Measurements from ENCODE around the gene GPR34. TPM values are rescaled to one million over a fixed set of nuclear protein-coding genes. Genes with fewer than 3 reads are reported as not detected.

The GPR34 gene
- total RNA-seq, 2 donors from 2014 or later, result 3.8 to 8.5 TPM

GRCh38 chrX:41730081-41730480, 41.3 kb downstream of the GPR34 start:
- Histone ChIP-seq H3K36me3 (no peaks in the 10 kb centered on the region), H3K9me3 (no peaks in the 10 kb centered on the region), H3K4me1 (no peaks in the 10 kb centered on the region), H3K27ac (no peak overlapping the region), H3K4me3 (no peak overlapping the region), H3K27me3 (no peaks in the 10 kb centered on the region)
- no peak for DNase-seq (ENCODE audit: low spot score)
- TF ChIP-seq CTCF (IDR thresholded peaks at IDR 0.05), result no peak

GRCh38 chrX:41732260-41732659, 43.5 kb downstream of the GPR34 start:
- Histone ChIP-seq H3K27me3 (no peaks in the 10 kb centered on the region), H3K9me3 (no peaks in the 10 kb centered on the region), H3K27ac (no peak overlapping the region), H3K4me1 (no peaks in the 10 kb centered on the region), H3K36me3 (no peaks in the 10 kb centered on the region), H3K4me3 (no peak overlapping the region)
- no peak for TF ChIP-seq CTCF (IDR thresholded peaks at IDR 0.05)
- DNase-seq (ENCODE audit: low spot score), result no peak

GRCh38 chrX:41733939-41734338, 45.2 kb downstream of the GPR34 start:
- no peak for TF ChIP-seq CTCF (IDR thresholded peaks at IDR 0.05)
- H3K27ac ChIP-seq, result no peak overlapping the region
- no peaks in the 10 kb centered on the region for H3K36me3 ChIP-seq

GRCh38 chrX:41734530-41734929, 45.8 kb downstream of the GPR34 start:
- H3K9me3 ChIP-seq, result no peaks in the 10 kb centered on the region
- DNase-seq (ENCODE audit: low spot score), result no peak
- TF ChIP-seq CTCF (IDR thresholded peaks at IDR 0.05), result peak in 1 of 2 donors; percentile 59
- H3K27ac ChIP-seq, result no peak overlapping the region
- no peak overlapping the region for H3K4me3 ChIP-seq
- H3K36me3 ChIP-seq, result no peaks in the 10 kb centered on the region
- H3K27me3 ChIP-seq, result no peaks in the 10 kb centered on the region
- H3K4me1 ChIP-seq, result no peaks in the 10 kb centered on the region

More at GRCh38 chrX:41733939-41734338, 45.2 kb downstream of the GPR34 start:
- H3K4me3 ChIP-seq, result no peak overlapping the region
- no peaks in the 10 kb centered on the region for H3K27me3 ChIP-seq
- no peak for DNase-seq (ENCODE audit: low spot score)
- no peaks in the 10 kb centered on the region for H3K9me3 ChIP-seq
- no peaks in the 10 kb centered on the region for H3K4me1 ChIP-seq

- Histone ChIP-seq H3K9me3 (no peaks in the 10 kb centered on the region), H3K27me3 (no peaks in the 10 kb centered on the region), H3K36me3 (no peaks in the 10 kb centered on the region), H3K27ac (no peak overlapping the region), H3K4me1 (no peaks in the 10 kb centered on the region), H3K4me3 (no peak overlapping the region)
- TF ChIP-seq CTCF (IDR thresholded peaks at IDR 0.05), result no peak
- no peak for DNase-seq (ENCODE audit: low spot score)
These were observed 48.3 kb downstream of the GPR34 start for GRCh38 chrX:41737065-41737464.

GRCh38 chrX:41739871-41740270, 51.1 kb downstream of the GPR34 start:
- Histone ChIP-seq H3K27ac (no peak overlapping the region), H3K9me3 (no peaks in the 10 kb centered on the region), H3K36me3 (no peaks in the 10 kb centered on the region), H3K4me3 (no peak overlapping the region), H3K4me1 (no peaks in the 10 kb centered on the region), H3K27me3 (no peaks in the 10 kb centered on the region)
- no peak for DNase-seq (ENCODE audit: low spot score)
- no peak for TF ChIP-seq CTCF (IDR thresholded peaks at IDR 0.05)

Measured in right atrium auricular region (tissue), 2 donors.